Sciatic nerve (tissue), 2 donors: ENCODE measurements around the gene ZDHHC11B. TPM values are rescaled to one million over a fixed set of nuclear protein-coding genes. Genes with fewer than 3 reads are reported as not detected.
"Not testable (repeated sequence)": the region's sequence is repeated elsewhere in the genome, so short reads cannot be mapped to it uniquely, and the experiment has no call there.

ENCODE experiments used
- ATAC-seq: fragments of 200-7000 bp; cut with Tn5 transposase; one replicate; pipeline ENCODE4 v1.9.1; 2020; ENCODE audit warnings: mild to moderate bottlenecking, moderate library complexity
- DNase-seq: peaks from one replicate; pipeline ENCODE4 v3.0.0-alpha.2; 2020; ENCODE audit warnings: low spot score
- intact Hi-C: fragments of 100-400 bp; cut with DNase I; formaldehyde crosslinking; loops from one replicate; pipeline ENCODE4 v1.14.2; 2022
- total RNA-seq: library from RNA; stranded (reverse); fragmentation: NEBNext Ultra II Directional; extraction: Animal tissue kit (Norgen Biotek cat#: 25700); gene quantifications from one replicate; pipeline ENCODE4 v1.2.1, GENCODE V29; 2021
- donor health status: DM: no; HTN: no; CAD: no.
- donor health status: DM: no; HTN: no; CAD: no.

The ZDHHC11B gene
- total RNA-seq, 1 donor from 2014 or later, result 1.9 TPM

DNA sequence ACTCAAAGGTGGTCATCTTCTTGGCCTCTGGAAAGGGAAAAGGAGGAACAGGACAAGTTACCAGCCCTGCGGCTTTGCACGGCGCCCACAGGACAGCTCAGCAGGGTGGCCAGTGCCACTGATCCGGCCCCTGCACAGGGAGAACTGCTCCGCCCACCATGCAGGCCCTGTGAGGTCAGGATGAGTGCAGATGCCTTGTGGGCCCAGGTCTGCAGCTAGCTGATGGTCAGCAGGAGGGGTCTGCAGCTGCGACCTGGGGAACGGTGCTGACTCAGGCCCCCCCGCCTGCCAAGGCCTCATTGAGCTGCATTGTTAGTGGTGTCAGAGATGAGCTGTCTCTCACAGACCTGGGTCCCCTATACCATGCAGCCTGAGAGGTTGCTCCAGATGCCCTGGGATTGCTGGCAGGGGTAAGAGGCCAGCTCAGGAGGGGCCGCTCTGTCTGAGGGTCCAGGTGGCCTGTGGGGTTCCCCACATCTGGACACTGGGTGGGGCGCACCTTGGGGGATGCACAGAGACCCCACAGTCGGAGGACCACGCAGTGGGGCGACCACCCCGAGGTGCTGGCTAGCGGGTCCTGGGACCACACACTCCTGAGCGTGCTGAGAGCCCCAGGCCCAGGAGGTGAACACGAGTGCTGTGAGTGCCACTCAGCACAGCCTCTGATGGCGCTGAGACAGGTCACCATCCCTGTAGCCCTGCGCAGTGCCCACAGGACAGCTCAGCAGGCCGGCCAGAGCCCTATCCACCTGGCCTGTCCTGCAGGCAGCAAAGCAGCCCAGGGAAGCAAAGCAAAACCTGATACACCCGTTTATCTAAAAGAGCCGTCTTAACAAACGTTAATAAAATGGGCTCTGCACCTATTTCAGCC, 39.0 kb downstream of the ZDHHC11B start:
- intact Hi-C loops, result not testable (repeated sequence)
- DNase-seq (peak; percentile 56), ATAC-seq (peak; percentile 34)

DNA sequence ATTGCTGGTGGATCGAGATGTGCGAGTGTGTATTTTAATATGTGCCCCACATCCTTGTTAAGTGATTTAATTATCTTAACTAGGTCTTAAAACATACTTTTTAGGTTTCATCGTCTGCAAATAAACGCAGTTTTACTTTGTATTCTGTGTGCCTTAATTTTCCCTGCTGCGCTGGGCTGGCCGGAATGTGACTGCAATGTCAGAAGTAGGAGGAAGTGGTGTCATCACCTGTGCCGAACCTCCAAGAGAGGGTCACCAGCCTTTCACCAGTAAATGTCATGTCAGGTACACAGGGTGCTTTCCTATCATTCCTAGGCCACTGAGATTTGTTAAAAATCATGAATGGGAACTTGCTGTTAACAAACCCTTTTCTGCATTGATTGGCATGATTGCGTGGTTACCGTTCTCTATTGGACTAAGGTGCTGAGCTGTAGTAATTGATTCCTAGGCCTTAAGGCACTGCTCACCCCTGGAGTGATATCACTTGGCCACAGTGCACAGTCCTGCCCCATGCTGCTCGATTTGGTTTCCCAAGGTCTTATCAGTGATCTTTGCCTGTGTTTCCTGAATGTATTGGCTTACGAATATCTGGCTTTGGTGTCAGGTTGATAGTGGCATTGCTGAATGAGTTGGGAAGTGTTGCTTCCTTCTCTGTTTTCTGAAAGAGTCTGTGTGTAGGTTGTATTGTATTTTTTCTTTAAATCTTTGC, 40.7 kb downstream of the ZDHHC11B start:
- ATAC-seq, intact Hi-C loops, DNase-seq: not testable (repeated sequence)

DNA sequence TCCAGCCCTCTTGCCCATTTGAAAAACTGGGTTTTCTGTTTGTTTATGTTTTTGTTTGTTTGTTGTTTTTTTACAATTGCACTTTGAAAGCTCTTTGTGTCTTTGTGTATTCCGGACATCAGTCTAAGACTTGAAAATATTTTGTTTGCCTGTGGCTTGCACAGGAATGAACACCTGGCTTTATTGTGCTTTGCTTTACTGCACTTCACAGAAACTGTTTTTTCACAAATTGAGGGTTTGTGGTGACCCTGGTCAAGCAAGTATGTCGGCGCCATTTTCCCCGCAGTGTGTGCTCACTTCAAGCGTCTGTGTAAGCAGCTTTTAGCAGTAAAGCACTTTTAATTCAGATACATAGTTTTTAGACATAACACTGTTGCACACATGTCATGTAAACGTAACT, 42.3 kb downstream of the ZDHHC11B start:
- DNase-seq, intact Hi-C loops, ATAC-seq: not testable (repeated sequence)

DNA sequence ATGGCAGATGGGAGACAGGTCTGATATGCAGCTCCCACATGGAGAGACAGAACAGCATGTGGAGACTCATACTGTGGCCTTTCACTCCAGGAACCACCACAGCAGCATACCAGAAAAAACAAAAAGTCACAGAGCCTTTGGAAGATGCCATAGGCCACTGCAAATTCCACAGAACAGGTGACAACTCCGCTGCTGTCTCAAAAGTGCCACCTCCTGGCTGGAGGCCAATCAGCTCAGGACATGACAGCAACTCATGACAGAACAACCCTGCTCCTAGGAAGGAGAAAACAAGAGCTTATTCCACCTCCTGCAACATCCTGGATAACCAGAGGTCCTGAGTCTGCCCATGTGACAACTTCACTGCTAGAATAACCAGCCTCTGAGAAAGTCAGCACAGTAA, 50.4 kb downstream of the ZDHHC11B start:
- ATAC-seq, DNase-seq, intact Hi-C loops: not testable (repeated sequence)

DNA sequence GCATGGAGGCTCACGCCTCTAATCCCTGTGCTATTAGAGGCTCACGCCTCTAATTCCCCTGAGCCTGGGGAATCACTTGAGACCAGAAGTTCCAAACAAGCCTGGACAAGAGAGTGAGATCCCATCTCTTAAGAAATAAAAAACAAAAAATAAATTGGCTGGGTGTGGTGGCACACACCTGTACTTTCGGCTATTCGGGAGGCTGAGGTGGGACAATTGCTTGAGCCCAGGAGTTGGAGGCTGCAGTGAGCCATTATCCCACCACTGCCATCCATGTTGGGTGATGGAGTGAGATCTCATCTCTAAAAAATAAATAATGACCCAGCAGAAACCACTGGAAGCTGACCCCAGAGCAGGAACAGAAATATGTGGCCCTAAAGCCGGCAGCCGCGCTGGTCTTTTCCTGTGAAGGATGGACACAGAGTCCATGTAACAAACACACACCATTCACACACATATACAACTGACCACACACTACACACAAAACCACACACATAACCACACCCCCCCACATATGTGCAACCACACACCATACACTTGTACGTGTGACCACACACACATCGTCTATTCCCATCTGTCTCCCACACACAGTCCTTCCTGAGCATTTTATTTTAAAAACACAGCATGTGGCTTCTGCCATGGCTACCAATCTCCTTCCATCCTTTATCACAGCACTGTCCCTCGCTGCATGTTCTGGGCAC, 51.6 kb downstream of the ZDHHC11B start:
- DNase-seq, intact Hi-C loops, ATAC-seq: not testable (repeated sequence)

DNA sequence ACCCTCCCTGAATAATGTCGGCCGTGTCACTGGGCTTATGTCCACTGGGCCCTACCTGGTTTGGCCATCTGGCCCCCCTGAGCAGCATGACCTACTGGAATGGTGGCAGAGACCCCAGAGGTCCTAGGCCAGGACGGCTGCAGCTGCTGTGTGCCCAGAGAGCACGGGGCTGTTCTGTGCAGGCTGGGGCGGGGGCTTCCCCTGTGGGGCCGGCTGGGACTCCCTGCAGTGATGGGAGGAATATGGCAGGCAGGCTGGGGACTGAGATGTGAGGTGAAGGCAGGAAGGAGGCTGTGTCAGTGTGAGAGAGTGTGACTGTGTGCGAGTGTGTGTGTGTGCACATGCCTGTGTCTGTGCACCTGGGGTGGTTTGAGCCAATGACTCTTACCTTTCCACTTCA, 55.3 kb downstream of the ZDHHC11B start:
- DNase-seq, ATAC-seq, intact Hi-C loops: not testable (repeated sequence)

DNA sequence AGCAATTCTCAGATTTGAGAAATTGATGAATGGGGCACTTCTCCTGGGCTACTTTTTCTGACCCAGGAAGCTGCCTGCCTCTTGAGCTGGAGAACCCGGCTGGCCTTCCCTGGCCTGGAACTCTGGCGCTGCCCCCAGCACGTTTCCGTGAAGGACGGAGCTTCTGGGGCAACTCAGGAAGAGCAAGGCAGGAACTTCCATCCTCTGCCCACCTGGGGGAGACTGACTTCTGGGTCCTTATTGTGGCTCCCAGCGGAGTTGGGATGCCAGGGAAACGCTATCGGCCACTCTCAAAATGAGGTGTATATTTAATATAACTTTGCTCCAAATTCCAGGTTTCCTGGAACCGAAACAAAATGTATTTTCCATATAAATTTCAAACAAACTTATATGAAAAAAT, 57.4 kb downstream of the ZDHHC11B start:
- intact Hi-C loops, DNase-seq: not testable (repeated sequence)

DNA sequence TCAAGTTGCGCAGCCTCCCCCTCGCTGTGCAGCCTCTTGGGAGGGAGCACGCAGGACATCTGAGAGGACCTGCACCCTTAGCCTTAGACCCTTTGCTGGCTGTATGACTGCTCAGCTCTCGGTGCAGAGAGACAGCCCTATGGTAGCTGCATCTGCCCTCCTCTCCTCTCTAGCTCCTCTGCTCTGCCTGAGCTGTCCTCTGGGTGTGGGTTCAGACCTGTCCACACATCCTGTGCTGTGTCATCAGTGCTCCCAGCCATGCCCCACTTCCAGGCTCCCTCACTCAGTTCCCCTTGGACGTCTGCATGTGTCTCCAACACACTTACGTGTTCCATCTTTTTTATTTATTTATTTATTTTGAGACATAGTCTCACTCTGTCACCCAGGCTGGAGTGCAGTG, 60.7 kb downstream of the ZDHHC11B start:
- DNase-seq, ATAC-seq, intact Hi-C loops: not testable (repeated sequence)

More for the DNA sequence above, 57.4 kb downstream of the ZDHHC11B start:
- not testable (repeated sequence) for ATAC-seq

DNA sequence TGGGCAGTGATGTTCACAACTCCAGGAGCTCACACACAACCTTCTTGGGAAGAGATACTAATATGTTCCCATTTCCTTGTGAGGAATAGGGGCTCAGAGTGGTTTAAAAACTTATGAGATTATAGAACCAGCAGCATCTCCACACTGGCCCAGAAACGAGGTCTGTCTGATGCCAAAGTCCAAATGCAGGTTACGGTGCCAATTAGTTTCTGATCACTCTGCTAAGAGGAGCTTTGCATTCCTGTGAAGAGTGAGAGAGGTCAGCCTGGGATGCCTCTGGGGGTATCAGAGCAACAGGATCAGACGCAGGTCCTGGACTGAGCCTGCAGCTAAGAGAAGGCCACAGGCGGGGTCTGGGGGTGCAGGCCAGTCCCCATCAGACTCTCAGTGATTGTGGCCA, 61.2 kb downstream of the ZDHHC11B start:
- ATAC-seq, intact Hi-C loops, DNase-seq: not testable (repeated sequence)

DNA sequence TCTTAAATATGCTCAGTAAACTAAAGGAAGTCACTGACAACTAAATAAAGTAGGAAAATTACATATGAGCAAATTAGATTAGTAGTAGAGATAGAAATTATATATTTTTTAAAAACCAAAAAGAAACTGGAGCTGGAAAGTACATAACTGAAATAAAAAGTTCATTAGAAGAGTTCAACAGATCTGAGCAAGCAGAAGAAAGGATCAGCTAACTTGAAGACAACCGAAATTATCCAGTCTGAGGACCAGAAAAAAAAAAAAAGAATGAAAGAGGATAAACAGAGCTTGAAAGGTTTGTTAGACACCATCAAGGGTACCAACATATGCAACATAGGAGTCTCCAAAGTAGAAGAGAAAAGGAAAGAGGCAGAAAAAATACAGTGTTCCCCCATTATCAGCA, 65.2 kb downstream of the ZDHHC11B start:
- intact Hi-C loops, DNase-seq, ATAC-seq: not testable (repeated sequence)

DNA sequence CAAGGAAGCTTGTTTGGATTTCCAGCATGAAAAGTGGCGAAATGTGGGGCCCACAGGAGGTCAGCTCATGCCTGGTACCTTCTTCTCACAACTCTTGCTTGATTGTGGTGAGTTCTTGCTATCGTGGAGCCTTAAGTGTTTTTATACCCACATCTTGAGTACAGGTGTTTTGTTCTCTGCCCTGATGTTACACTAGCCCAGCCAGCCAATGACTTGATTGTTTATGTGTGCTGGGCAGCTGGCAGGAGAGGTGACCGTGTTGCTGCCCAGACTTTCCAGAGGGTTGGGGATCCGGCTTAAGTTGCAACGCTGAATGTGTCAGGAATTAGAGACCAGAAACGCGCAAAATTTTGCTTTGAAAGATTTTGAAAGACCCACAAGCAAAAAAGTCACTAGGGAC, 67.4 kb downstream of the ZDHHC11B start:
- intact Hi-C loops, result no loop called here
- ATAC-seq (no peak), DNase-seq (no peak)

DNA sequence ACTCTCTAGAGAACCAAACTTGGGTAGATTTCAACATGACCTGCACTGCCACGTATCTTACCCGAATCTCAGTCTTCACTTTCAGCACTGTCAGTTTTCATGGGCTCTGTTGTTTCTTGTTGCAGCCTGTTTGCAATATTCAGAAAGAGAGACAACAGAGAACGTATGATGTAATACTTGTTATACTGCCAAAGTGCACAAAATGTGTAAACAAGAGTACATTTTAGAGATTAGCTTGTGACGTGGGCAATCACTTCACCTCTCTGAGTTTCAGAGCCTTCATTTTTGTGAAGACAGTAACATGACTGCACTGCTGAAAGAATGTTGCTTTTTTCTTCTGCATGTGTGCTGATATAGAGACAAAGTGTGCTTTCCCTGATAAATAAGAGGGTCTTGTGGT, 67.8 kb downstream of the ZDHHC11B start:
- DNase-seq, ATAC-seq, intact Hi-C loops: not testable (repeated sequence)

DNA sequence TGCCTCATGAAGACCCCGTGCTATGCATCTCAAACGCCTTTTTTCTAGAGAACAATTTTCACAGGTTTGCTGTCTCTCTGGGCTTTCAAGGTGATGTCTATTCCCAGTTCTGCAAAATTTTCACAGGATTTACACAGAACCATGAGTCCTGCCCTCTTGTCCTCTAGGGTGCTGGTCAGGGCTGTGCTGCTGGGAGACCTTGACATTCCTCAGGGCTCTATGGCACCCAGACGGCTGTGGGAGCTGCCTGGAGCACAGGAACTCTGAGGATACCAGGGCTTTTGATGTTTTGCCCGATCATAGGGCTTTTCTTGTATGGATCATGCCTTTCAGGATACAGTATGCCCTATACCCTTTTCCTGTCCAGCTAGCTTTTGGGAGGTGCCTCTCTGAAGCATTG, 68.9 kb downstream of the ZDHHC11B start:
- DNase-seq, ATAC-seq, intact Hi-C loops: not testable (repeated sequence)

DNA sequence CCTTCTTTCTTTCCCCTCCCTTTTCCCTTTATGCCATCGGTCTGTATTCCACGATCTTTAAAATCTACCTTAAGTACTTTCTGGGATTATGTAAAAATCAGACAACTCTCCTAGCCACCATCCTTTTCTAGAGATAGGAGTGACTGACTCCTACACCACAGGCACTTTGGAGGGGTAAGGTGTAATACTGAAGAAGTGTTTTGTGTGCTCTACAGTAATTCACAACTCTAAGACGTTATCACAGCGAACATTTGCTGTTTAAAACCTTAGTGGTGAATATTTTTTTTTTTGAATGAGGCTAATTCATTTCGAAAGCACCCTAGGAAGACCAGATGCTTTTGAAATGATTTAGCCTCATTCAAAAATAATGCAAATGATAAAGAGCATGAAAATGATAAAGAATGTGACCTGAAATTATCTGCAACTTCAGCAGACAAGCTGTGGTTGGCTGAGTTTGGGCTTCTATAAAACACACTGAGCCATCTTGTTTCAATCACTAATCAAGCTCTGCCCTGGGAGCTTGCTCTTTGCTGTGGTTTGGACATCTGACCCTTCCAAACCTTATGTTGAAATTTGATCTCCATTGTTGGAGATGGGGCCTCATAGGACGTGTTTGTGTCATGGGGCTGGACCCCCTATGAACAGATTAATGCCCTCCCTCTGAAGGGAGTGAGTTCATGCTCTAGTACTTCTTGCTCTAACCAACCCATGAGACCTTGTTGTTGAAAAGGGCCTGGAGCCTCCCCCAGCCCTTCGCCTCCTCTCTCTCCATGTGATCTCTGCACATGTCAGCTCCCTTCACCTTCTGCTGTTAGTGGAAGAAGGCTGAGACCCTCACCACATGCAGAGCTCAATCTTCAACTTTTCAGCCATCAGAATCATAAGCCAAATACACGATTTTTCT, 70.1 kb downstream of the ZDHHC11B start:
- ATAC-seq, DNase-seq, intact Hi-C loops: not testable (repeated sequence)

DNA sequence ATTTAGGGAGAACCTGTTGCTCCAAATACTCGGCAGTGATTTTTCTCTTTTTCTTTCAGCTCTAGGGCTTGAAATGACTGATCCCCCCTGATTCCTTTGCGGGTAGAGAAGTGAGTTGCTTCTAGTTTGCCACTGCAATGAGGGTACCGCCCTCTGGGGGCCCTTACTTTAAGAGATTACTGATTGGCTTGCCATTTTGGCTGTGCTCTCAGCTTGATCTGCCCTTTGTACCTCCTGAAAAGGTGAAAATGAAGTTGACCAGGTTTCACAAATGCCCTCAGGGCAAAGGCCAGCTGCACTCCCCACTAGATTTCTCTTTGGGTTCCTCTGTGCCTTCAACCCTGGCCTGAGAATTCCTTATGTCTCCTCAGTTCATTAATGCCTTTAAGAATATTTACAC, 70.8 kb downstream of the ZDHHC11B start:
- ATAC-seq, intact Hi-C loops, DNase-seq: not testable (repeated sequence)

DNA sequence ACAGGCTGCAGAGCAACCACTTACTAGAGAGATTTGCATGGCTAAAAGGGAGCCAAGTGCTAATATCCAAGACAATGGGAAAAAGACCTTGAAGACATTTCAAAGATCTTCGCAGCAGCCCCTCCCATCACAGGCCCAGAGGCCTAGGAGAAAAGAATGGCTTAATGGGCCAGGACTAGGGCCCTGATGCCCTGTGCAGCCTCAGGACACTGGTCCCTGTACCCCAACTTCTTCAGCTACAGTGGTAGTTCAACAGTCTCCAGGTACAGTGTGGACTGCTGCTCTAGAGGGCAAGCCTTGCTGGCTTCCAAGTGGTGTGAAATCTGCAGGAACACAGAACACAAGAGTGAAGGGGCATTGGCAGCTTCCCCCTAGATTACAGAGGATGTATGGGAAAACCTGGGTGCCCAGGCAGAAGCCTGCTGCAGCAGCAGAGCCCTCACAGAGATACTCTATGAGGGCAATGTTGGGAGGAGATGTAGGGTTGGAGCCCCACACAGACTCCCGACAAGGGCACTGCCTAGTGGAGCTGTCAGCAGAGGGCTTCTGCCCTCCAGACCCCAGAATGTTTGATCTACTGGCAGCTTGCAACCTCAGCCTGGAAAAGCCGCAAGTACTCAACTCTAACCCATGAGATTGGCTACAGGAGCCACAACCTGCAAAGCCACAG, 75.5 kb downstream of the ZDHHC11B start:
- intact Hi-C loops, ATAC-seq, DNase-seq: not testable (repeated sequence)

DNA sequence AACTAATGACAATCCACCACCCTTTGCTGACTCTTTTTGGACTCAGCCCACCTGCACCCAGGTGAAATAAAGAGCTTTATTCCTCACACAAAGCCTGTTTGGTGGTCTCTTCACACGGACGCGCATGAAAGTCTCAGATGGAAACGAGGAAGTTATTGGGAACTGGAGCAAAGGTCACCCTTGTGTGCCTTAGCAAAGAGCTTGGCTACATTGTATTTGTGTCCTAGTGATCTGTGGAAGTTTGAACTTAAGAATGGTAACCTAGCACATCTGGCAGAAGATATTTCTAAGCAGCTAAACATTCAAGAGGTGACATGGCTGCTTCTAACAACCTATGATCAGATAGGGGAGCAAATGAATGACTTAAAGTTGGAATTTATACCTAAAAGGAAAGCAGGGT, 76.2 kb downstream of the ZDHHC11B start:
- DNase-seq, ATAC-seq: not testable (repeated sequence)

More for the DNA sequence above, 76.2 kb downstream of the ZDHHC11B start:
- intact Hi-C loops, result not testable (repeated sequence)
